Right lobe of liver (tissue), 4 donors: ENCODE results near the gene FBXL14.
A peak's percentile ranks its signal among the peaks of the same experiment; 100 is the strongest.

Experiments used
- POLR2A ChIP-seq: fragments of 450-650 bp; IDR thresholded peaks from one replicate; pipeline ENCODE4 v1.6.1; 2017; ENCODE audit warnings: antibody characterized with exemption, mild to moderate bottlenecking
- TF ChIP-seq, protein P1 (sequence below), 4 donors: fragments of 200-600 bp in 3 of 4; fragments of 450-650 bp in 1 of 4; IDR thresholded peaks; one replicate each; pipeline versions ENCODE4 v1.5.1 to v1.8.0; 2016 to 2022; ENCODE audit warnings: antibody characterized with exemption in 4 of 4, mild to moderate bottlenecking in 2 of 4
- donor health status: DM: no; HTN: no; CAD: no.
- donor health status: DM: no; HTN: no; CAD: no.
- donor health status: DM: no; HTN: yes; CAD: no.

DNA sequence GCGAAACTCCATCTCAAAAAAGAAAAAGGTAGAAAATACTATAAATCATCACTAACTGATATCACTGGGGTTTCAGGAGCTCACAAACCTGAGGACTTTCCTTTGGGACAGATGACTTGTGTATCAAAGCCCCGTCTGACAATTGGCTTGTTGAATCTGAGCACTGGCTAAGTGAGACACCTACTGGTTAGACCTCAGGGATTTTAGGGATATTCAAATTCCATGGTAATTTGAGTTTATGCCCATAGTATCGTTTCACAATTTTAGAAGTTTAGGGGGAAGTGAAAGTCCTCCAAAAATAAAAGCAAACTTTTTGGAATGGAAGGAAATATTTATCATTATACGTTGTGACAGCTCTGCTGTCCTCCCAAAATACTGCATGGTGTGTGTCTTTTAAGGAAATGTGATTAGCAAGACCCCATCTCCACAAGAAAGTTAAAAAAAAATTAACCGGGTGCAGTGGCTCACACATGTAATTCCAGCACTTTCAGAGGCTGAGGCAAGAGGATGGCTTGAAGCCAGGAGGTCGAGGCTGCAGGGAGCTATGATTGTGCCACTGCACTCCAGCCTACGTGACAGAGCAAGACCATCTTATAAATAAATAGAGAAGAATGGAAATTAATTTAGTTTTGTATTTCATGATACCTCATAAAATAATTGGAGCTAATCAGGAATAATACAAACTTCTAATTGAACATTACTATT, 49.2 kb downstream of the FBXL14 start:
- TF ChIP-seq, protein P1, sequence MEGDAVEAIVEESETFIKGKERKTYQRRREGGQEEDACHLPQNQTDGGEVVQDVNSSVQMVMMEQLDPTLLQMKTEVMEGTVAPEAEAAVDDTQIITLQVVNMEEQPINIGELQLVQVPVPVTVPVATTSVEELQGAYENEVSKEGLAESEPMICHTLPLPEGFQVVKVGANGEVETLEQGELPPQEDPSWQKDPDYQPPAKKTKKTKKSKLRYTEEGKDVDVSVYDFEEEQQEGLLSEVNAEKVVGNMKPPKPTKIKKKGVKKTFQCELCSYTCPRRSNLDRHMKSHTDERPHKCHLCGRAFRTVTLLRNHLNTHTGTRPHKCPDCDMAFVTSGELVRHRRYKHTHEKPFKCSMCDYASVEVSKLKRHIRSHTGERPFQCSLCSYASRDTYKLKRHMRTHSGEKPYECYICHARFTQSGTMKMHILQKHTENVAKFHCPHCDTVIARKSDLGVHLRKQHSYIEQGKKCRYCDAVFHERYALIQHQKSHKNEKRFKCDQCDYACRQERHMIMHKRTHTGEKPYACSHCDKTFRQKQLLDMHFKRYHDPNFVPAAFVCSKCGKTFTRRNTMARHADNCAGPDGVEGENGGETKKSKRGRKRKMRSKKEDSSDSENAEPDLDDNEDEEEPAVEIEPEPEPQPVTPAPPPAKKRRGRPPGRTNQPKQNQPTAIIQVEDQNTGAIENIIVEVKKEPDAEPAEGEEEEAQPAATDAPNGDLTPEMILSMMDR (IDR thresholded peaks at IDR 0.05), result peak; percentile 36 to 49 (median 46)
- no peak for TF ChIP-seq POLR2A
